GM23338 (cell line): ENCODE results near the gene HYAL2. TPM values are rescaled to one million over a fixed set of nuclear protein-coding genes. Genes with fewer than 3 reads are reported as not detected.

Experiments
- ATAC-seq: fragments of 200-7000 bp; cut with Tn5 transposase; 3 replicates; pipeline ENCODE4 v1.9.1; 2020
- DNase-seq: peaks from one replicate; pipeline ENCODE4 v3.0.0-alpha.2; 2015; ENCODE audit warnings: low spot score
- H2AFZ ChIP-seq: fragments of 200-600 bp; sonication (generic); 2 replicates; pipeline ENCODE4 v1.8.0; 2016; ENCODE audit warnings: antibody characterized with exemption, mild to moderate bottlenecking, moderate library complexity
- H3F3A ChIP-seq: fragments of 200-600 bp; sonication (generic); replicated peaks from 2 replicates; pipeline ENCODE4 v1.8.0; 2017; ENCODE audit warnings: antibody characterized with exemption, mixed run types, low read depth
- H3K27ac ChIP-seq: fragments of 200-600 bp; sonication (generic); 2 replicates; pipeline ENCODE4 v1.6.1; 2016; ENCODE audit warnings: low read depth
- H3K27me3 ChIP-seq: fragments of 200-600 bp; sonication (generic); 2 replicates; pipeline ENCODE4 v1.8.0; 2016; ENCODE audit warnings: mild to moderate bottlenecking, mixed run types, moderate library complexity; ENCODE audit not compliant: insufficient read depth
- H3K36me3 ChIP-seq: fragments of 200-600 bp; sonication (generic); 2 replicates; pipeline ENCODE4 v1.8.0; 2016; ENCODE audit warnings: mild to moderate bottlenecking; ENCODE audit not compliant: insufficient read depth
- H3K4me1 ChIP-seq: fragments of 200-600 bp; sonication (generic); 2 replicates; pipeline ENCODE4 v1.8.0; 2016; ENCODE audit warnings: mild to moderate bottlenecking, moderate library complexity; ENCODE audit not compliant: insufficient read depth
- H3K4me2 ChIP-seq: fragments of 200-600 bp; sonication (generic); 2 replicates; pipeline ENCODE4 v1.7.1; 2017; ENCODE audit warnings: mixed run types
- H3K4me3 ChIP-seq: fragments of 200-600 bp; sonication (generic); 2 replicates; pipeline ENCODE4 v1.6.1; 2016; ENCODE audit warnings: mixed run types
- H3K79me2 ChIP-seq: fragments of 200-600 bp; sonication (generic); replicated peaks from 2 replicates; pipeline ENCODE4 v1.8.0; 2017; ENCODE audit warnings: mild to moderate bottlenecking; ENCODE audit not compliant: insufficient read depth
- H3K9me2 ChIP-seq: fragments of 200-600 bp; sonication (generic); 2 replicates; pipeline ENCODE4 v1.8.0; 2017; ENCODE audit not compliant: insufficient read depth
- H4K20me1 ChIP-seq: fragments of 200-600 bp; sonication (generic); replicated peaks from 2 replicates; pipeline ENCODE4 v1.8.0; 2017; ENCODE audit warnings: mild to moderate bottlenecking; ENCODE audit not compliant: insufficient read depth
- H3K27ac Mint-ChIP-seq: 2 replicates; pipeline ENCODE4 v1.8.0; 2020; ENCODE audit warnings: inconsistent platforms, mild to moderate bottlenecking, moderate library complexity, mixed read lengths
- H3K27me3 Mint-ChIP-seq: 3 replicates; pipeline ENCODE4 v1.8.0; 2022; ENCODE audit warnings: low read depth, mild to moderate bottlenecking, moderate library complexity, mixed read lengths, inconsistent platforms; ENCODE audit not compliant: insufficient read depth, poor library complexity
- H3K36me3 Mint-ChIP-seq: 3 replicates; pipeline ENCODE4 v1.8.0; 2021; ENCODE audit warnings: low read depth, mild to moderate bottlenecking, inconsistent platforms, moderate library complexity, mixed read lengths
- H3K4me1 Mint-ChIP-seq: 3 replicates; pipeline ENCODE4 v1.8.0; 2020; ENCODE audit warnings: mild to moderate bottlenecking, inconsistent platforms, mixed read lengths
- H3K4me3 Mint-ChIP-seq: 3 replicates; pipeline ENCODE4 v1.8.0; 2021; ENCODE audit warnings: moderate library complexity, mild to moderate bottlenecking, inconsistent platforms, mixed read lengths
- H3K9me3 Mint-ChIP-seq: 3 replicates; pipeline ENCODE4 v1.8.0; 2020; ENCODE audit warnings: moderate library complexity, mild to moderate bottlenecking, inconsistent platforms, mixed read lengths
- CTCF ChIP-seq, 2 experiments: fragments of 200-600 bp in 1 of 2; sonication (generic) in 1 of 2; conservative IDR thresholded peaks; 2 replicates each; pipeline versions ENCODE4 v1.5.1 to v1.6.1; 2016 to 2017; ENCODE audit warnings: antibody characterized with exemption in 2 of 2, low read depth in 2 of 2, mild to moderate bottlenecking in 2 of 2, moderate library complexity in 1 of 2
- ETS1 ChIP-seq: IDR thresholded peaks from 2 replicates; pipeline ENCODE4 v1.6.1; 2016; ENCODE audit warnings: antibody characterized with exemption
- EZH2 ChIP-seq: fragments of 200-600 bp; sonication (generic); IDR thresholded peaks from one replicate; pipeline ENCODE4 v1.8.0; 2017; ENCODE audit warnings: antibody characterized with exemption, mild to moderate bottlenecking, low read depth; ENCODE audit not compliant: unreplicated experiment
- JUNB ChIP-seq: IDR thresholded peaks from one replicate; pipeline ENCODE4 v1.6.1; 2016; ENCODE audit warnings: antibody characterized with exemption; ENCODE audit not compliant: unreplicated experiment
- NANOG ChIP-seq: IDR thresholded peaks from 2 replicates; pipeline ENCODE4 v1.6.1; 2016; ENCODE audit warnings: antibody characterized with exemption, borderline replicate concordance
- POLR2AphosphoS5 ChIP-seq: IDR thresholded peaks from 2 replicates; pipeline ENCODE4 v1.6.1; 2016; ENCODE audit warnings: antibody characterized with exemption, low read depth
- STAT1 ChIP-seq: IDR thresholded peaks from one replicate; pipeline ENCODE4 v1.6.1; 2016; ENCODE audit warnings: antibody characterized with exemption; ENCODE audit not compliant: unreplicated experiment
- ZNF331 ChIP-seq: fragments of 250-450 bp; sonication (Bioruptor Pico); IDR thresholded peaks from 2 replicates; pipeline ENCODE4 v1.5.0; 2020; ENCODE audit warnings: low read depth, mild to moderate bottlenecking, moderate library complexity
- polyA plus RNA-seq: library from polyadenylated mRNA; unstranded; fragments of >200 nt; fragmentation: Nextera tagmentation; extraction: Ambion mirVana; gene quantifications from 2 replicates; pipeline ENCODE4 v1.2.1, GENCODE V29; 2016
- total RNA-seq: library from RNA; depleted of rRNA; stranded (reverse); fragments of >200 nt; shearing (Covaris generic); gene quantifications from 2 replicates; pipeline ENCODE4 v1.2.3, GENCODE V29; 2014

Gene HYAL2
- total and polyA plus RNA-seq, 2 experiments from 2014 or later = 28.9 to 74.3 TPM

- H3K4me1 ChIP-seq = peaks cover 3% of the 10 kb centered on the region; the same call in 1 of the 2 replicates
- no peaks in the 10 kb centered on the region for H3K36me3 ChIP-seq
- no peaks in the 10 kb centered on the region for H3K79me2 ChIP-seq
- peak within 1 kb of the TSS; percentile 90 for H3K4me2 ChIP-seq
- Mint-ChIP-seq H3K36me3 (peaks cover 7% of the 10 kb centered on the region; the same call in 1 of the 3 replicates), H3K9me3 (no peaks in the 10 kb centered on the region), H3K27me3 (peaks cover 52% of the 10 kb centered on the region), H3K4me1 (peaks cover 9% of the 10 kb centered on the region), H3K4me3 (peak within 1 kb of the TSS; percentile 72), H3K27ac (no peak within 1 kb of the TSS)
- ATAC-seq = peak; percentile 57
- TF ChIP-seq ETS1 (no peak), POLR2AphosphoS5 (0 out of 2 replicates have a peak, but pooled peaks have one; percentile 30)
- no peaks in the 10 kb centered on the region for H3K9me2 ChIP-seq
- 0 out of 2 replicates have a peak, but pooled peaks cover 15% of the 10 kb centered on the region for H3F3A ChIP-seq
- DNase-seq = peak; percentile 91
- no peak within 1 kb of the TSS for H3K27ac ChIP-seq
- H4K20me1 ChIP-seq = no peaks in the 10 kb centered on the region
- peaks cover 51% of the 10 kb centered on the region for H3K27me3 ChIP-seq
- H2AFZ ChIP-seq = peak within 1 kb of the TSS; percentile 98
- H3K4me3 ChIP-seq = peak within 1 kb of the TSS; percentile 71
Observed at GRCh38 chr3:50345586-50346234, 23.2 kb upstream of the HYAL2 start, which contains the start of gene ZMYND10. TSS of gene ZMYND10 (minus strand) at chr3:50345732. CDS start at chr3:50345579, 153 bp downstream.

- no peak for TF ChIP-seq JUNB
- no peak for TF ChIP-seq ETS1
- TF ChIP-seq EZH2 = no peak
- TF ChIP-seq CTCF (conservative IDR thresholded peaks at IDR 0.05; ENCODE audit: low read depth in 2 of 2) = no peak
- TF ChIP-seq STAT1 = no peak
- TF ChIP-seq NANOG = no peak
- TF ChIP-seq ZNF331 (CRISPR knock-in tag) = no peak
- Histone ChIP-seq H3K79me2 (no peaks in the 10 kb centered on the region), H3K9me2 (no peaks in the 10 kb centered on the region), H3K4me3 (peak overlapping the region; percentile 71), H3K27ac (no peak overlapping the region), H3K27me3 (peaks cover 58% of the 10 kb centered on the region), H3F3A (0 out of 2 replicates have a peak, but pooled peaks cover 15% of the 10 kb centered on the region), H4K20me1 (no peaks in the 10 kb centered on the region), H2AFZ (peak overlapping the region; percentile 98), H3K4me2 (peak overlapping the region; percentile 90), H3K36me3 (no peaks in the 10 kb centered on the region), H3K4me1 (peaks cover 5% of the 10 kb centered on the region; the same call in 1 of the 2 replicates)
- H3K27me3 Mint-ChIP-seq = peaks cover 52% of the 10 kb centered on the region
- peaks cover 7% of the 10 kb centered on the region; the same call in 1 of the 3 replicates for H3K36me3 Mint-ChIP-seq
- no peak overlapping the region for H3K27ac Mint-ChIP-seq
- H3K4me1 Mint-ChIP-seq = peaks cover 8% of the 10 kb centered on the region
- H3K9me3 Mint-ChIP-seq = no peaks in the 10 kb centered on the region
- no peak for ATAC-seq
- no peak overlapping the region for H3K4me3 Mint-ChIP-seq
- DNase-seq = no peak
Observed at GRCh38 chr3:50345008-50345407, 22.5 kb upstream of the HYAL2 start.
